ENCODE measurements around the gene ZNF219. TPM values are rescaled to one million over a fixed set of nuclear protein-coding genes. Genes with fewer than 3 reads are reported as not detected.

Gene ZNF219
- total RNA-seq, 1 donor from 2014 or later = 1.6 TPM

GRCh38 chr14:21068521-21069387 lies 29.7 kb downstream of the ZNF219 start:
- ATAC-seq (ENCODE audit: low read depth) (peak; percentile 53), DNase-seq (no peak)
- Mint-ChIP-seq H3K4me3 (peak overlapping the region; percentile 82), H3K4me1 (peaks cover 42% of the 10 kb centered on the region), H3K27ac (no peak overlapping the region), H3K36me3 (ENCODE audit: low read depth) (no peaks in the 10 kb centered on the region), H3K9me3 (no peaks in the 10 kb centered on the region), H3K27me3 (peaks cover 20% of the 10 kb centered on the region)
- intact Hi-C loops (cut with micrococcal nuclease) = loop anchor here (1.0 kb wide), 5 partner anchors 24 to 489 kb away; no protein-coding TSS in a partner anchor
- ChIA-PET CTCF (interaction anchor here (0.6 to 4.7 kb wide), 15 partner anchors 9 to 70 kb away, joined by 3 to 146 read pairs (median 5); partner anchors contain the start of gene TMEM253), POLR2A (interaction anchor here (0.5 to 3.1 kb wide), 5 partner anchors 24 to 242 kb away, joined by 3 to 29 read pairs (median 6); partner anchors contain the start of gene TMEM253)
- TF ChIP-seq CTCF (IDR thresholded peaks at IDR 0.05) = no peak

- no peaks in the 10 kb centered on the region for H3K9me3 Mint-ChIP-seq
- peaks cover 33% of the 10 kb centered on the region for H3K27me3 Mint-ChIP-seq
- ATAC-seq (ENCODE audit: low read depth) (no peak), DNase-seq (no peak)
- no peaks in the 10 kb centered on the region for H3K36me3 Mint-ChIP-seq (ENCODE audit: low read depth)
- no peak overlapping the region for H3K27ac Mint-ChIP-seq
- intact Hi-C loops (cut with micrococcal nuclease) = no loop called here
- no peak overlapping the region for H3K4me3 Mint-ChIP-seq
- no peak for TF ChIP-seq CTCF (IDR thresholded peaks at IDR 0.05)
- H3K4me1 Mint-ChIP-seq = peaks cover 34% of the 10 kb centered on the region
- ChIA-PET POLR2A (interaction anchor here (1.2 to 3.1 kb wide), 2 partner anchors 29 to 37 kb away, joined by 3 to 29 read pairs; no protein-coding TSS in a partner anchor), CTCF (interaction anchor here (0.7 to 4.7 kb wide), 11 partner anchors 20 to 65 kb away, joined by 3 to 146 read pairs (median 7); partner anchors contain the start of gene TMEM253)
Measured at GRCh38 chr14:21066882-21067502, 31.5 kb downstream of the ZNF219 start.

- no peak for TF ChIP-seq CTCF (IDR thresholded peaks at IDR 0.05)
- Mint-ChIP-seq H3K4me1 (peaks cover 2% of the 10 kb centered on the region), H3K27ac (no peak overlapping the region), H3K9me3 (no peaks in the 10 kb centered on the region), H3K36me3 (ENCODE audit: low read depth) (no peaks in the 10 kb centered on the region), H3K27me3 (peaks cover 37% of the 10 kb centered on the region), H3K4me3 (no peak overlapping the region)
- CTCF ChIA-PET = interaction anchor here (0.7 kb wide), 1 partner anchor 41 kb away, joined by 3 read pairs; no protein-coding TSS in a partner anchor
- intact Hi-C loops (cut with micrococcal nuclease) = no loop called here
- POLR2A ChIA-PET = no interaction called here
- DNase-seq (no peak), ATAC-seq (ENCODE audit: low read depth) (no peak)
Measured at GRCh38 chr14:21063479-21063878, 35.0 kb downstream of the ZNF219 start.

GRCh38 chr14:21061347-21061668 lies 37.1 kb downstream of the ZNF219 start:
- intact Hi-C loops (cut with micrococcal nuclease) = no loop called here
- Mint-ChIP-seq H3K27ac (no peak overlapping the region), H3K4me1 (no peaks in the 10 kb centered on the region), H3K9me3 (no peaks in the 10 kb centered on the region), H3K27me3 (peaks cover 32% of the 10 kb centered on the region), H3K36me3 (ENCODE audit: low read depth) (no peaks in the 10 kb centered on the region), H3K4me3 (no peak overlapping the region)
- DNase-seq = no peak
- no peak for ATAC-seq (ENCODE audit: low read depth)
- ChIA-PET CTCF (interaction anchor here (1.8 kb wide), 1 partner anchor 32 kb away, joined by 8 read pairs; no protein-coding TSS in a partner anchor), POLR2A (no interaction called here)
- TF ChIP-seq CTCF (IDR thresholded peaks at IDR 0.05) = no peak
